Stimulated activated CD8-positive, alpha-beta memory T cell treated with anti-CD3 and anti-CD28 coated beads, Interleukin-4, amount 100 ng/mL, for 24 hours (primary cell): ENCODE results near the gene MEIS3.
"Not testable (repeated sequence)": the region's sequence is repeated elsewhere in the genome, so short reads cannot be mapped to it uniquely, and the experiment has no call there.

Source experiments
- DNase-seq: peaks from one replicate; pipeline ENCODE4 v3.0.0-alpha.2; 2020; ENCODE audit warnings: low read depth

Gene MEIS3

GRCh38 chr19:47384533-47384932 lies 34.8 kb downstream of the MEIS3 start:
- DNase-seq = not testable (repeated sequence)

- not testable (repeated sequence) for DNase-seq
Measured at GRCh38 chr19:47383890-47384289, 35.4 kb downstream of the MEIS3 start.

- DNase-seq = no peak
Measured at GRCh38 chr19:47381653-47382279, 37.6 kb downstream of the MEIS3 start.

- no peak for DNase-seq
Measured at GRCh38 chr19:47381121-47381520, 38.2 kb downstream of the MEIS3 start.

GRCh38 chr19:47380559-47380958 lies 38.8 kb downstream of the MEIS3 start:
- DNase-seq = no peak

- DNase-seq = no peak
Measured at GRCh38 chr19:47379381-47379938, 39.9 kb downstream of the MEIS3 start.

GRCh38 chr19:47378246-47378645 lies 41.1 kb downstream of the MEIS3 start:
- no peak for DNase-seq

- no peak for DNase-seq
Measured at GRCh38 chr19:47377801-47378200, 41.5 kb downstream of the MEIS3 start.

GRCh38 chr19:47377208-47377701 lies 42.1 kb downstream of the MEIS3 start:
- DNase-seq = no peak

- no peak for DNase-seq
Measured at GRCh38 chr19:47376589-47377144, 42.7 kb downstream of the MEIS3 start.

- no peak for DNase-seq
Measured at GRCh38 chr19:47375694-47376588, 43.4 kb downstream of the MEIS3 start.

- DNase-seq = no peak
Measured at GRCh38 chr19:47374876-47375693, 44.2 kb downstream of the MEIS3 start.

GRCh38 chr19:47373246-47374240 lies 45.8 kb downstream of the MEIS3 start:
- no peak for DNase-seq

- DNase-seq = no peak
Measured at GRCh38 chr19:47372603-47373002, 46.7 kb downstream of the MEIS3 start.

GRCh38 chr19:47371261-47371660 lies 48.1 kb downstream of the MEIS3 start:
- no peak for DNase-seq

GRCh38 chr19:47370045-47370611 lies 49.2 kb downstream of the MEIS3 start:
- DNase-seq = no peak

- not testable (repeated sequence) for DNase-seq
Measured at GRCh38 chr19:47365455-47365854, 53.9 kb downstream of the MEIS3 start.

- DNase-seq = no peak
Measured at GRCh38 chr19:47363758-47364531, 55.4 kb downstream of the MEIS3 start.

- DNase-seq = no peak
Measured at GRCh38 chr19:47362321-47362720, 57.0 kb downstream of the MEIS3 start.
